DMS 273 treated with DMSO at 0.1 percent for 48 hours (cell line): Measurements from ENCODE around the gene PRR14L.
"Not testable (repeated sequence)": the region's sequence is repeated elsewhere in the genome, so short reads cannot be mapped to it uniquely, and the experiment has no call there.

Experiments
- DNase-seq: peaks from one replicate; lab custom pipeline; 2025; lab: John Stamatoyannopoulos, UW

The PRR14L gene

GRCh38 chr22:31740314-31740713 lies 9.6 kb downstream of the PRR14L start:
- DNase-seq: not testable (repeated sequence)

GRCh38 chr22:31739795-31740201 lies 10.1 kb downstream of the PRR14L start:
- no peak for DNase-seq

GRCh38 chr22:31738566-31738965 lies 11.4 kb downstream of the PRR14L start:
- DNase-seq: no peak

- no peak for DNase-seq
Measured at GRCh38 chr22:31737932-31738331, 12.0 kb downstream of the PRR14L start.

GRCh38 chr22:31736458-31736857 lies 13.5 kb downstream of the PRR14L start:
- DNase-seq: no peak

GRCh38 chr22:31734512-31734911 lies 15.4 kb downstream of the PRR14L start:
- no peak for DNase-seq

- no peak for DNase-seq
Measured at GRCh38 chr22:31733580-31734079, 16.3 kb downstream of the PRR14L start.

GRCh38 chr22:31732089-31732829 lies 17.7 kb downstream of the PRR14L start:
- no peak for DNase-seq

GRCh38 chr22:31730344-31730711 lies 19.6 kb downstream of the PRR14L start:
- no peak for DNase-seq

GRCh38 chr22:31728857-31729256 lies 21.1 kb downstream of the PRR14L start:
- no peak for DNase-seq

GRCh38 chr22:31726692-31727091 lies 23.2 kb downstream of the PRR14L start:
- DNase-seq: no peak

GRCh38 chr22:31723723-31724122 lies 26.2 kb downstream of the PRR14L start:
- no peak for DNase-seq

- no peak for DNase-seq
Measured at GRCh38 chr22:31719850-31720471, 30.0 kb downstream of the PRR14L start.

GRCh38 chr22:31715147-31715778 lies 34.7 kb downstream of the PRR14L start:
- no peak for DNase-seq

- DNase-seq: not testable (repeated sequence)
Measured at GRCh38 chr22:31711226-31711625, 38.7 kb downstream of the PRR14L start.

GRCh38 chr22:31707519-31707918 lies 42.4 kb downstream of the PRR14L start:
- no peak for DNase-seq

GRCh38 chr22:31695423-31695822 lies 54.5 kb downstream of the PRR14L start:
- DNase-seq: no peak

GRCh38 chr22:31694046-31694445 lies 55.9 kb downstream of the PRR14L start:
- not testable (repeated sequence) for DNase-seq

GRCh38 chr22:31692186-31692886 lies 57.6 kb downstream of the PRR14L start:
- DNase-seq: no peak

GRCh38 chr22:31691408-31691807 lies 58.5 kb downstream of the PRR14L start:
- no peak for DNase-seq

GRCh38 chr22:31683181-31684105 lies 66.5 kb downstream of the PRR14L start:
- DNase-seq: no peak
